A673 (cell line): ENCODE measurements around the gene MRPL42.

Experiments
- EZH2 ChIP-seq: fragments of 200-600 bp; sonication (generic); IDR thresholded peaks from 2 replicates; pipeline ENCODE4 v1.6.1; 2017; ENCODE audit warnings: borderline replicate concordance, low read depth, mild to moderate bottlenecking, mixed read lengths, antibody characterized with exemption, low read length; ENCODE audit not compliant: poor library complexity, severe bottlenecking
- TF ChIP-seq, protein P1 (sequence below): fragments of 300-800, 200-600 bp; sonication (generic); conservative IDR thresholded peaks from 2 replicates; pipeline ENCODE4 v1.5.1; 2017; ENCODE audit warnings: low read depth, mild to moderate bottlenecking, antibody characterized with exemption, low read length, moderate library complexity, mixed read lengths

DNA sequence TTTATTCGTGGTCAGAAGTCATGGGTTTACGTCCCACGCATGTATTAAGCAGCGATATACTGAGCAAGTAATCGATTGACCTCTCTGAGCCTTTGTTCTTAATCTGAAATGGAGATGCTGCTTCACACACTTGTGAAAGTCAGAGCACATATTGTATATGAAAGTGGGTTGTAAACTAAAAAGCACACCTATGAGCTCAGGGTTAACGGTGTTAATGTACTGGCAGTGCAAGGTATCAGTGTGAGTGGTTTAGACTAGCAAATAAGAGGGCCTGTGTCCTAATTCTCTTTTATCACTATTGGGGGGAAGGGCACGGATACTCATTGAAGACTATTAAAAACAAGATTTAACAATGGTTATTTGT is 676 bp downstream of the MRPL42 start:
- TF ChIP-seq, protein P1, sequence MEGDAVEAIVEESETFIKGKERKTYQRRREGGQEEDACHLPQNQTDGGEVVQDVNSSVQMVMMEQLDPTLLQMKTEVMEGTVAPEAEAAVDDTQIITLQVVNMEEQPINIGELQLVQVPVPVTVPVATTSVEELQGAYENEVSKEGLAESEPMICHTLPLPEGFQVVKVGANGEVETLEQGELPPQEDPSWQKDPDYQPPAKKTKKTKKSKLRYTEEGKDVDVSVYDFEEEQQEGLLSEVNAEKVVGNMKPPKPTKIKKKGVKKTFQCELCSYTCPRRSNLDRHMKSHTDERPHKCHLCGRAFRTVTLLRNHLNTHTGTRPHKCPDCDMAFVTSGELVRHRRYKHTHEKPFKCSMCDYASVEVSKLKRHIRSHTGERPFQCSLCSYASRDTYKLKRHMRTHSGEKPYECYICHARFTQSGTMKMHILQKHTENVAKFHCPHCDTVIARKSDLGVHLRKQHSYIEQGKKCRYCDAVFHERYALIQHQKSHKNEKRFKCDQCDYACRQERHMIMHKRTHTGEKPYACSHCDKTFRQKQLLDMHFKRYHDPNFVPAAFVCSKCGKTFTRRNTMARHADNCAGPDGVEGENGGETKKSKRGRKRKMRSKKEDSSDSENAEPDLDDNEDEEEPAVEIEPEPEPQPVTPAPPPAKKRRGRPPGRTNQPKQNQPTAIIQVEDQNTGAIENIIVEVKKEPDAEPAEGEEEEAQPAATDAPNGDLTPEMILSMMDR, result no peak
- TF ChIP-seq EZH2, result no peak
